ENCODE data around the gene GRIN2C. TPM values are rescaled to one million over a fixed set of nuclear protein-coding genes. Genes with fewer than 3 reads are reported as not detected.

The GRIN2C gene
- total RNA-seq, 1 donor from 2014 or later, result 0.29 TPM

- no peak for TF ChIP-seq CTCF (IDR thresholded peaks at IDR 0.05; ENCODE audit: unreplicated experiment)
- H3K36me3 Mint-ChIP-seq, result no peaks in the 10 kb centered on the region
- DNase-seq (ENCODE audit: low spot score in 2 of 2, unreplicated experiment in 2 of 2), result no peak
- H3K27me3 Mint-ChIP-seq (ENCODE audit: low read depth), result peaks cover 77% of the 10 kb centered on the region
- peaks cover 9% of the 10 kb centered on the region for H3K4me1 Mint-ChIP-seq
- no peak overlapping the region for H3K27ac Mint-ChIP-seq
- H3K9me3 Mint-ChIP-seq, result no peaks in the 10 kb centered on the region
- H3K4me3 Mint-ChIP-seq, result no peak overlapping the region
Observed at GRCh38 chr17:74850310-74850709, 9.4 kb downstream of the GRIN2C start.

- Mint-ChIP-seq H3K4me1 (peaks cover 9% of the 10 kb centered on the region), H3K27ac (no peak overlapping the region), H3K27me3 (ENCODE audit: low read depth) (peaks cover 77% of the 10 kb centered on the region), H3K4me3 (no peak overlapping the region), H3K9me3 (no peaks in the 10 kb centered on the region), H3K36me3 (no peaks in the 10 kb centered on the region)
- no peak for TF ChIP-seq CTCF (IDR thresholded peaks at IDR 0.05; ENCODE audit: unreplicated experiment)
- no peak for DNase-seq (ENCODE audit: low spot score in 2 of 2, unreplicated experiment in 2 of 2)
Observed at GRCh38 chr17:74848656-74849399, 10.9 kb downstream of the GRIN2C start.

GRCh38 chr17:74846621-74847020, 13.1 kb downstream of the GRIN2C start:
- peaks cover 4% of the 10 kb centered on the region for H3K4me1 Mint-ChIP-seq
- H3K36me3 Mint-ChIP-seq, result no peaks in the 10 kb centered on the region
- H3K4me3 Mint-ChIP-seq, result no peak overlapping the region
- peaks cover 76% of the 10 kb centered on the region for H3K27me3 Mint-ChIP-seq (ENCODE audit: low read depth)
- H3K27ac Mint-ChIP-seq, result no peak overlapping the region
- no peak for TF ChIP-seq CTCF (IDR thresholded peaks at IDR 0.05; ENCODE audit: unreplicated experiment)
- DNase-seq (ENCODE audit: low spot score in 2 of 2, unreplicated experiment in 2 of 2), result no peak
- no peaks in the 10 kb centered on the region for H3K9me3 Mint-ChIP-seq

- H3K27me3 Mint-ChIP-seq (ENCODE audit: low read depth), result peaks cover 56% of the 10 kb centered on the region
Observed at GRCh38 chr17:74843352-74843627, 16.4 kb downstream of the GRIN2C start.

GRCh38 chr17:74842599-74843351, 16.9 kb downstream of the GRIN2C start:
- no peak overlapping the region for H3K27ac Mint-ChIP-seq
- peak; percentile 49 to 71 for DNase-seq (ENCODE audit: low spot score in 2 of 2, unreplicated experiment in 2 of 2)
- no peaks in the 10 kb centered on the region for H3K36me3 Mint-ChIP-seq
- H3K9me3 Mint-ChIP-seq, result no peaks in the 10 kb centered on the region
- peak; percentile 40 for TF ChIP-seq CTCF (IDR thresholded peaks at IDR 0.05; ENCODE audit: unreplicated experiment)
- H3K27me3 Mint-ChIP-seq (ENCODE audit: low read depth), result peaks cover 53% of the 10 kb centered on the region
- H3K4me1 Mint-ChIP-seq, result peaks cover 14% of the 10 kb centered on the region
- peak overlapping the region; percentile 33 for H3K4me3 Mint-ChIP-seq

More at GRCh38 chr17:74843352-74843627, 16.4 kb downstream of the GRIN2C start:
- no peak overlapping the region for H3K4me3 Mint-ChIP-seq
- no peaks in the 10 kb centered on the region for H3K36me3 Mint-ChIP-seq
- no peak overlapping the region for H3K27ac Mint-ChIP-seq
- no peak for DNase-seq (ENCODE audit: low spot score in 2 of 2, unreplicated experiment in 2 of 2)
- no peaks in the 10 kb centered on the region for H3K9me3 Mint-ChIP-seq
- TF ChIP-seq CTCF (IDR thresholded peaks at IDR 0.05; ENCODE audit: unreplicated experiment), result no peak
- peaks cover 14% of the 10 kb centered on the region for H3K4me1 Mint-ChIP-seq
